HepG2 (cell line): ENCODE results near the gene RPS28. TPM values are rescaled to one million over a fixed set of nuclear protein-coding genes. Genes with fewer than 3 reads are reported as not detected.
A peak's percentile ranks its signal among the peaks of the same experiment; 100 is the strongest.

ENCODE experiments used
- ASH2L ChIP-seq: fragments of 300-600, 200-600 bp; sonication (generic); IDR thresholded peaks from 2 replicates; pipeline ENCODE4 v1.7.0; 2017; ENCODE audit warnings: low read depth, mild to moderate bottlenecking, moderate library complexity, mixed read lengths, low read length; ENCODE audit not compliant: insufficient read length
- CC2D1A ChIP-seq: sonication (generic); formaldehyde crosslinking; IDR thresholded peaks from 2 replicates; pipeline ENCODE4 v1.8.1; 2023; ENCODE audit warnings: mild to moderate bottlenecking, missing genetic modification reagents
- ELF4 ChIP-seq: sonication (generic); formaldehyde crosslinking; IDR thresholded peaks from 2 replicates; pipeline ENCODE4 v1.5.0; 2020; ENCODE audit warnings: missing genetic modification reagents, mild to moderate bottlenecking, moderate library complexity, borderline replicate concordance
- ESRRA ChIP-seq: sonication (generic); formaldehyde crosslinking; IDR thresholded peaks from 2 replicates; pipeline ENCODE4 v1.5.1; 2020; ENCODE audit warnings: mild to moderate bottlenecking, low read depth, missing genetic modification reagents
- FOXP4 ChIP-seq: sonication (generic); formaldehyde crosslinking; IDR thresholded peaks from 2 replicates; pipeline ENCODE4 v1.4.0; 2020; ENCODE audit warnings: missing genetic modification reagents
- HNF4A ChIP-seq: sonication (generic); formaldehyde crosslinking; IDR thresholded peaks from 2 replicates; pipeline ENCODE4 v1.4.0; 2020; ENCODE audit warnings: missing genetic modification reagents
- HNRNPH1 ChIP-seq: fragments of 200-400 bp; formaldehyde crosslinking; optimal IDR thresholded peaks from 2 replicates; pipeline ENCODE3; 2017; ENCODE audit warnings: mild to moderate bottlenecking, low read depth, low read length
- JUND ChIP-seq: sonication (generic); formaldehyde crosslinking; IDR thresholded peaks from 2 replicates; pipeline ENCODE4 v1.8.0; 2022; ENCODE audit warnings: mild to moderate bottlenecking, missing genetic modification reagents
- MAFF ChIP-seq: IDR thresholded peaks from 2 replicates; pipeline ENCODE4 v1.6.1; 2011; ENCODE audit warnings: low read depth, low read length, improper control_type of control experiment
- NCOA2 ChIP-seq: sonication (generic); formaldehyde crosslinking; IDR thresholded peaks from 2 replicates; pipeline ENCODE4 v1.8.0; 2022; ENCODE audit warnings: inconsistent platforms
- NFAT5 ChIP-seq: sonication (generic); formaldehyde crosslinking; IDR thresholded peaks from 2 replicates; pipeline ENCODE4 v1.4.0; 2020; ENCODE audit warnings: missing genetic modification reagents
- REPIN1 ChIP-seq: sonication (generic); formaldehyde crosslinking; IDR thresholded peaks from 2 replicates; pipeline ENCODE4 v1.8.0; 2022; ENCODE audit warnings: missing genetic modification reagents, low read depth, mild to moderate bottlenecking, borderline replicate concordance
- RFXAP ChIP-seq: sonication (generic); formaldehyde crosslinking; IDR thresholded peaks from 2 replicates; pipeline ENCODE4 v1.4.0; 2020; ENCODE audit warnings: missing genetic modification reagents, borderline replicate concordance
- TRIM24 ChIP-seq: sonication (generic); formaldehyde crosslinking; IDR thresholded peaks from 2 replicates; pipeline ENCODE4 v1.8.0; 2022; ENCODE audit warnings: mild to moderate bottlenecking, missing genetic modification reagents
- ZBTB25 ChIP-seq: IDR thresholded peaks from 2 replicates; pipeline ENCODE4 v1.6.1; 2018; ENCODE audit warnings: missing genetic modification reagents
- ZNF180 ChIP-seq: sonication (generic); formaldehyde crosslinking; IDR thresholded peaks from 2 replicates; pipeline ENCODE4 v1.4.0; 2020; ENCODE audit warnings: low read depth, missing genetic modification reagents, borderline replicate concordance
- ZNF501 ChIP-seq: sonication (generic); formaldehyde crosslinking; IDR thresholded peaks from 2 replicates; pipeline ENCODE4 v1.5.1; 2020; ENCODE audit warnings: mild to moderate bottlenecking, moderate library complexity, missing genetic modification reagents
- ZSCAN12 ChIP-seq: sonication (generic); formaldehyde crosslinking; IDR thresholded peaks from 2 replicates; pipeline ENCODE4 v1.9.0; 2021; ENCODE audit warnings: mild to moderate bottlenecking, missing genetic modification reagents
- polyA plus RNA-seq, 8 experiments: library from polyadenylated mRNA; depleted of rRNA in 3 of 8; stranded (reverse) in 7 of 8; unstranded in 1 of 8; fragments of >200 nt; fragmentation: Illumina TruSeq in 4 of 8; extraction: Trizol in 4 of 8; gene quantifications; 2 replicates each; pipeline versions ENCODE4 v1.2.1 to v1.2.3, GENCODE V29; 2011 to 2016; ENCODE audit warnings: low read depth in 4 of 8, missing spikeins in 1 of 8, mixed read lengths in 1 of 8; ENCODE audit not compliant: insufficient read depth in 1 of 8
- total RNA-seq, 5 experiments: library from RNA; depleted of rRNA; stranded (reverse); fragments of >200 nt; fragmentation: Illumina TruSeq; extraction: Trizol; gene quantifications; 2 replicates each; pipeline ENCODE4 v1.2.3, GENCODE V29; 2016; ENCODE audit warnings: low read depth in 1 of 5

The RPS28 gene
- total and polyA plus RNA-seq, 2 of the 13 experiments (the other 11 are each of a cell fraction or from before 2014, with no cell fraction given), result 281 to 545 TPM

- TF ChIP-seq NFAT5 (CRISPR knock-in tag), result peak; percentile 95
- TF ChIP-seq NCOA2 (CRISPR knock-in tag), result peak; percentile 33; the same call in 1 of the 2 replicates
- TF ChIP-seq ELF4 (CRISPR knock-in tag), result peak; percentile 68; the same call in 1 of the 2 replicates
- TF ChIP-seq ZNF501 (CRISPR knock-in tag), result peak; percentile 96
- TF ChIP-seq MAFF, result no peak
- no peak for TF ChIP-seq HNRNPH1
- TF ChIP-seq HNF4A (CRISPR knock-in tag), result peak; percentile 8; the same call in 1 of the 2 replicates
- TF ChIP-seq ESRRA (CRISPR knock-in tag), result peak; percentile 68; the same call in 1 of the 2 replicates
- TF ChIP-seq ASH2L, result peak; percentile 81
- TF ChIP-seq ZSCAN12 (CRISPR knock-in tag), result peak; percentile 97; the same call in 1 of the 2 replicates
- peak; percentile 91; the same call in 1 of the 2 replicates for TF ChIP-seq RFXAP
- peak; percentile 14; the same call in 1 of the 2 replicates for TF ChIP-seq ZBTB25 (CRISPR knock-in tag)
- TF ChIP-seq REPIN1 (CRISPR knock-in tag), result peak; percentile 77; the same call in 1 of the 2 replicates
- TF ChIP-seq FOXP4 (CRISPR knock-in tag), result peak; percentile 29; the same call in 1 of the 2 replicates
- TF ChIP-seq CC2D1A (CRISPR knock-in tag), result 0 out of 2 replicates have a peak, but pooled peaks have one; percentile 76
- peak; percentile 81; the same call in 1 of the 2 replicates for TF ChIP-seq ZNF180
- peak; percentile 69; the same call in 1 of the 2 replicates for TF ChIP-seq JUND
- no peak for TF ChIP-seq TRIM24 (CRISPR knock-in tag)
Observed at GRCh38 chr19:8307965-8308866, 13.1 kb upstream of the RPS28 start, which contains the start of gene CD320 (continued).
